ENCODE data around the gene MAGI1. TPM values are rescaled to one million over a fixed set of nuclear protein-coding genes. Genes with fewer than 3 reads are reported as not detected.
A peak's percentile ranks its signal among the peaks of the same experiment; 100 is the strongest.

MAGI1 gene
- polyA plus RNA-seq, 1 of the 3 experiments (the other 2 are of a cell fraction): 10.3 TPM

DNA sequence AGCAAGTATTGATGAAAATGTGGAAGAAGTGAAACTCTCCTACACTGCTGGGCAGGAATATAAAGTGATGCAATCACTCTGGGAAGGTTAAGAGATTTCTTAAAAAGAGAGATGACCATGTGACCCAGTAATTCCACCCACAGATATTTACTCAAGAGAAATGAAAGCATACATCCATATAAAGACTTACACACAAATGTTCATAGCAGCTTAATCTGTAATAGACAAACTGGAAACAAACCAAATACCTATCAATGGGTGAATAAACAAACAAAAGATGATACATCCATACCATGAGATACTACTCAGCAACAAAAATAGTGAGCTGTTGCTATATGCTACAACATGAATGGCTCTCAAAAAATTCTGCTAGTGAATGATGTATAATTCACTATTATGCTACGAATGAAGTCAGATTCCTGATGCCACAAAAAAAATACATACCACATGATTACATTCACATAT, 463.3 kb downstream of the MAGI1 start:
- Histone ChIP-seq H3F3A (replicated peaks; ENCODE audit: insufficient read depth) (peaks cover 32% of the 10 kb centered on the region), H3K27me3 (ENCODE audit: insufficient read depth) (no peaks in the 10 kb centered on the region), H3K9me3 (no peaks in the 10 kb centered on the region; the same call in 1 of the 2 replicates), H3K4me1 (ENCODE audit: control insufficient read depth in 1 of 2, insufficient read depth in 2 of 2, low read depth in 1 of 2, low read length in 1 of 2) (peaks cover 7 to 19% of the 10 kb centered on the region in 2 experiments; a peak in 3 of 4 replicates), H4K20me1 (ENCODE audit: insufficient read depth) (no peaks in the 10 kb centered on the region), H3K9ac (0 out of 2 replicates have a peak overlapping the region, but pooled peaks have one; percentile 4), H3K27ac (ENCODE audit: low read depth in 2 of 2, low read length in 1 of 2) (peak overlapping the region in 1 of 2 experiments; percentile 65; a peak in 2 of 4 replicates), H3K9me2 (no peaks in the 10 kb centered on the region), H3K36me3 (replicated peaks in 1 of 2; ENCODE audit: control insufficient read depth in 1 of 2, insufficient read depth in 2 of 2, low read length in 1 of 2) (no peaks in the 10 kb centered on the region), H3K4me3 (ENCODE audit: low read depth in 2 of 2, low read length in 1 of 2) (no peak overlapping the region), H3K4me2 (no peak overlapping the region), H2AFZ (ENCODE audit: low read depth) (no peak overlapping the region), H3K79me2 (ENCODE audit: insufficient read depth) (peaks cover 28% of the 10 kb centered on the region)
- 59% methylated on average over 1 of the region's 1 CpG for WGBS (ENCODE audit: low lambda C conversion rate)
- ChIA-PET CTCF (interaction anchor here (0.8 to 1.7 kb wide), 2 partner anchors 8 to 175 kb away, joined by 3 to 4 read pairs; no protein-coding TSS in a partner anchor), POLR2A (no interaction called here)
- DNase-seq: no peak
- TF ChIP-seq MEF2A (IDR thresholded peaks at IDR 0.05; ENCODE audit: borderline replicate concordance, low read depth) (peak; percentile 69; the same call in 1 of the 2 replicates), NFIC (IDR thresholded peaks at IDR 0.05; ENCODE audit: borderline replicate concordance) (0 out of 2 replicates have a peak, but pooled peaks have one; percentile 9), USF1 (IDR thresholded peaks at IDR 0.05; ENCODE audit: borderline replicate concordance, low read depth) (peak; percentile 30; the same call in 1 of the 2 replicates), FOSL2 (IDR thresholded peaks at IDR 0.05; ENCODE audit: borderline replicate concordance, low read depth) (peak; percentile 56; the same call in 1 of the 2 replicates), JUND (IDR thresholded peaks at IDR 0.05) (peak; percentile 29; the same call in 1 of the 2 replicates), EP300 (IDR thresholded peaks at IDR 0.05; ENCODE audit: borderline replicate concordance in 1 of 2, low read depth in 1 of 2, low read length in 1 of 2) (no peak)

- H3K79me2 ChIP-seq (ENCODE audit: insufficient read depth): peaks cover 30% of the 10 kb centered on the region
- H3K9ac ChIP-seq: no peak overlapping the region
- H3K27me3 ChIP-seq (ENCODE audit: insufficient read depth): no peaks in the 10 kb centered on the region
- no peaks in the 10 kb centered on the region; the same call in 1 of the 2 replicates for H3K9me3 ChIP-seq
- no peak for TF ChIP-seq FOXM1 (IDR thresholded peaks at IDR 0.05; ENCODE audit: low read depth)
- no peak for TF ChIP-seq MXI1 (IDR thresholded peaks at IDR 0.05; ENCODE audit: low read depth, low read length)
- TF ChIP-seq REST (IDR thresholded peaks at IDR 0.05; ENCODE audit: low read depth, low read length): no peak
- no peak for TF ChIP-seq ELF1 (IDR thresholded peaks at IDR 0.05)
- no peak for TF ChIP-seq GATA2 (CRISPR knock-in tag; IDR thresholded peaks at IDR 0.05)
- TF ChIP-seq SIN3A (IDR thresholded peaks at IDR 0.05; ENCODE audit: borderline replicate concordance, low read depth, low read length): no peak
- no peak for TF ChIP-seq MEF2A (IDR thresholded peaks at IDR 0.05; ENCODE audit: borderline replicate concordance, low read depth)
- no peak for TF ChIP-seq POLR2AphosphoS5 (IDR thresholded peaks at IDR 0.05; ENCODE audit: low read depth, low read length)
- peaks cover 7 to 11% of the 10 kb centered on the region in 2 experiments; a peak in 3 of 4 replicates for H3K4me1 ChIP-seq (ENCODE audit: control insufficient read depth in 1 of 2, insufficient read depth in 2 of 2, low read depth in 1 of 2, low read length in 1 of 2)
- H3K4me3 ChIP-seq (ENCODE audit: low read depth in 2 of 2, low read length in 1 of 2): no peak overlapping the region
- H3K27ac ChIP-seq (ENCODE audit: low read depth in 2 of 2, low read length in 1 of 2): no peak overlapping the region
- no peaks in the 10 kb centered on the region for H4K20me1 ChIP-seq (ENCODE audit: insufficient read depth)
- CTCF ChIA-PET: no interaction called here
- H3K36me3 ChIP-seq (replicated peaks in 1 of 2; ENCODE audit: control insufficient read depth in 1 of 2, insufficient read depth in 2 of 2, low read length in 1 of 2): no peaks in the 10 kb centered on the region
- H2AFZ ChIP-seq (ENCODE audit: low read depth): no peak overlapping the region
- peaks cover 32% of the 10 kb centered on the region for H3F3A ChIP-seq (replicated peaks; ENCODE audit: insufficient read depth)
- H3K9me2 ChIP-seq: no peaks in the 10 kb centered on the region
- no peak overlapping the region for H3K4me2 ChIP-seq
- POLR2A ChIA-PET: no interaction called here
- no peak for DNase-seq
Observed at GRCh38 chr3:65573548-65574116, 465.1 kb downstream of the MAGI1 start.

Data from SK-N-SH (cell line).